Measurements from ENCODE around the gene ARL13B. TPM values are rescaled to one million over a fixed set of nuclear protein-coding genes. Genes with fewer than 3 reads are reported as not detected.
"Not testable (repeated sequence)": the region's sequence is repeated elsewhere in the genome, so short reads cannot be mapped to it uniquely, and the experiment has no call there.

The ARL13B gene
- 3.4 TPM for total RNA-seq
- long read RNA-seq, result 0 reads

DNA sequence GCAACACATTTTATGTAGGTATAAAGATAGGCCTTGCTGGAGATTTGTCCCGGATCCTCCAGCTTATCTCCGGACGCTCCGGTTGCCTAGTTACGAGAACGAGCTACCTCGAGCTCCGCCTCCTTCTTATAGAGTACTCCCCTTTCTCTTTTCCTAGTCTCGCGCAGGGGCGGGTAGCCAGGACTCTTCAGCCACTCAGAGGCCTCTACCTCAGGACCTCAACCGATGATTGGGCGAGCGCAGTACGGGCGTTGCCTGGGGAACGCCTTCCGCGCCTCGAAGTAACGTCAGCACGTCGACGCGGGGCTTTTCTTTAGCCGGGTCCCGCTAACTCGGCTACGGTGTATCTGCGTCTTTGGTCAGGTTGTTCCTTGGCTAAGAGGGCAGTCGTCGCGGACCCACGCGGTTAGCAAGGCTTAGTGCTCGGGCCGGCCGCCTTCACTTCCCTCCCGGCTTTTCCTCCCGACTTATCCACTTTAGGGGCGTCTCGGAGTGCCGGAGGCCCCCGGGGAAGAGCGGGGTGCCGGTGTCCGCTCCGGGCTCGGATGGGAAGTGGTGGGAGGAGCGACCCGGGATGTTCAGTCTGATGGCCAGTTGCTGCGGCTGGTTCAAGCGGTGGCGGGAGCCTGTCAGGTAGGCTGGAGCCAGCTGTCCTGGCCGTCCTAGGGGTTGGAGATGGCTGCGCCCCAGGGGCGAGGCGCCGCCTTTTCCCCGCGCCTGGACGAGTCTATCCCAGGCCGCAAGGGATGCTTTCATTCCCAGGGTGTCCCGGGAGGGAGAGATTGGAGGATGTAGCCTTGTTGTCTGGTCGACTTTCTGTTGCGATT lies at the start of gene ARL13B:
Gene ARL13B, plus strand, starts transcription at position 306 of the 827 bp plus-strand sequence. Its CDS starts 269 bp downstream, at position 575.
- DNase-seq (ENCODE audit: missing footprints) (peak; percentile 98), ATAC-seq (peak; percentile 100)
- intact Hi-C loops (cut with DNase I), result loop anchor here (10.0 kb wide), 1 partner anchor 75 kb away; no protein-coding TSS in a partner anchor

DNA sequence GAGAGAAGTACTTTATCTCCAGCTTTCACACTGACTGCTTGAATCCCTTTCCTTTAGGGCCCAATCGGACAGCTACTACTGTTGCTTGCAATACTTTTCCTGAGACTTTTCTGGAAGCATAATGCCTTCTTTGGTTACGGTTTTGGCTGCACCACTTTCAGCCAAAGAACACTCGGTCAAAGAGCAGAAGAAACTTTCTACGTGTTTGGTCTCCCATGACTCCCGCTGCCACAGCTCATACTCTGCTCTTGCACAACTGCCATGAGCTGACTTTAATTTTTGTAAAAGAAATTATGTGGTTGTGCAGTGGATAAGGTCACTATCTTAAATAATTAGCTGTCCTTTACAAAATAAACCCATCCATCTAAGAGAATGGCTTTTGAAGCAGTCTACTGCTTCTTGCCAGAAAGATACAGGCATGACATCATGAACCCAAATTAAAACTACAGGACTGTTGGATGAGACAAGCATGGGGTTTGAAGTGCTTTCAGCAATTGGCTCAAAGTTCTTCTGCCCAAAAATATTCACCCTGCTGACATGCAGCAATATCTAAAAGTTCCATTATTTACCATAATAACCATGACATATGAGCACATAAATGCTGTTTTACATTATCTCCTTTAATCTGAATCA lies 48.2 kb upstream of the ARL13B start:
- no peak for DNase-seq (ENCODE audit: missing footprints)

GRCh38 chr3:93934366-93935046 lies 45.4 kb upstream of the ARL13B start:
- intact Hi-C loops (cut with DNase I), result no loop called here
- ATAC-seq, result no peak

More for the DNA sequence above, 48.2 kb upstream of the ARL13B start:
- ATAC-seq, result no peak
- intact Hi-C loops (cut with DNase I), result no loop called here

DNA sequence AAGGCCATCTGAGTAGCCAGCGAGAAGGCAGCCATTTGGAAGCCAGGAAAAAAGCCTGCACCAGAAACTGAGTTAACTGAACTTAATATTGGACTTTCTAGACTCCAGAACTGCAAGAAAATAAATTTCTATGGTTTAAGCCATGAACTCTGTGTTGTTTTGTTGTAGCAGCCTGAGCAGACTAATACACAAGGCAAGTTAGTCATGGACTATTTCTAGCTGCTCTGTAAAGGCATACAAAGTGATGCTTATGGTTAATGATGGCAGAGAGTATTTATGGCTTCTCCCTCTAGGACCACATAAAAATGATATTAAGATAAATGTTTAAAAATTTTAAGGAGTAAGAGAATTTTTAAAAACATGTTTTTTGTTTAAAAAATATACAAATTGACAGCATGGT lies 43.4 kb upstream of the ARL13B start:
- no peak for DNase-seq (ENCODE audit: missing footprints)
- no peak for ATAC-seq
- intact Hi-C loops (cut with DNase I), result no loop called here

More at GRCh38 chr3:93934366-93935046, 45.4 kb upstream of the ARL13B start:
- no peak for DNase-seq (ENCODE audit: missing footprints)

DNA sequence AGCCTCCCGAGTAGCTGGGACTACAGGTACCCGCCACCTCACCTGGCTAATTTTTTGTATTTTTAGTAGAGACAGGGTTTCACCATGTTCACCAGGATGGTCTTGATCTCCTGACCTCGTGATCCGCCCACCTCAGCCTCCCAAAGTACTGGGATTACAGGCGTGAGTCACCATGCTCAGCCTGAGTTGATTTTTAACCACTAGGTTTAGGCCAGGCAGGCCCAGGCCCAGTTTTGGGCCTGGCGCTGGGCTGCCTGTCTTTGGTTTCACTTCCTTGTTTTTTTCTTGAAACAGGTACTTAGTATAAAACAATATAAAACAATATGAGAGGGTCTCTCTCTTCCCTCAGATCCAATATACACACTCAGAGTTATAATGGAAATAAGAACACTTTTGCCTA lies 42.5 kb upstream of the ARL13B start:
- ATAC-seq; DNase-seq (ENCODE audit: missing footprints); intact Hi-C loops (cut with DNase I): not testable (repeated sequence)

DNA sequence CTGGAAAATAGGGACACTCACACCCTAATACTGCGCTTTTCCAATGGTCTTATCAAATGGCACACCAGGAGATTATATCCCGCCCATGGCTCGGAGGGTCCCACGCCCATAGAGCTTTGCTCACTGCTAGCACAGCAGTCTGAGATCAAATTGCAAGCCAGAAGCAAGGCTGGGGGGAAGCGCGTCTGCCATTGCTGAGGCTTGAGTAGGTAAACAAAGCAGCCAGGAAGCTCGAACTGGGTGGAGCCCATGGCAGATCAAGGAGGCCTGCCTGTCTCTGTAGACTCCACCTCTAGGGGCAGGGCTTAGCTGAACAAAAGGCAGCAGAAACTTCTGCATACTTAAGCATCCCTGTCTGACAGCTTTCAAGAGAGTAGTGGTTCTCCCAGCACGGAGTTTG lies 30.0 kb upstream of the ARL13B start:
- DNase-seq (ENCODE audit: missing footprints); ATAC-seq; intact Hi-C loops (cut with DNase I): not testable (repeated sequence)

GRCh38 chr3:93961026-93961425 lies 18.9 kb upstream of the ARL13B start:
- no peak for ATAC-seq
- intact Hi-C loops (cut with DNase I), result no loop called here
- DNase-seq (ENCODE audit: missing footprints), result no peak

- intact Hi-C loops (cut with DNase I), result no loop called here
- ATAC-seq, result no peak
- DNase-seq (ENCODE audit: missing footprints), result no peak
Measured at GRCh38 chr3:93961489-93961888, 18.5 kb upstream of the ARL13B start.

- no peak for DNase-seq (ENCODE audit: missing footprints)
- intact Hi-C loops (cut with DNase I), result no loop called here
- ATAC-seq, result no peak
Measured at GRCh38 chr3:93962798-93963197, 17.2 kb upstream of the ARL13B start.

DNA sequence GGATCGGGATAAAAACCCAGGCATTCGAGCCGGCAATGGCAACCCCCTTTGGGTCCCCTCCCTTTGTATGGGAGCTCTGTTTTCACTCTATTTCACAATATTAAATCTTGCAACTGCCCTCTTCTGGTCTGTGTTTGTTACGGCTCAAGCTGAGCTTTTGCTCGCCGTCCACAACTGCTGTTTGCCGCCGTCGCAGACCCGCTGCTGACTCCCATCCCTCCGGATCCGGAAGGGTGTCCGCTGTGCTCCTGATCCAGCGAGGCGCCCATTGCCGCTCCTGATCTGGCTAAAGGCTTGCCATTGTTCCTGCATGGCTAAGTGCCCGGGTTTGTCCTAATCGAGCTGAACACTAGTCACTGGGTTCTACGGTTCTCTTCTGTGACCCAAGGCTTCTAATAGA lies 14.8 kb upstream of the ARL13B start:
- intact Hi-C loops (cut with DNase I); DNase-seq (ENCODE audit: missing footprints); ATAC-seq: not testable (repeated sequence)

GRCh38 chr3:93969443-93969842 lies 10.5 kb upstream of the ARL13B start:
- no peak for ATAC-seq
- no peak for DNase-seq (ENCODE audit: missing footprints)
- intact Hi-C loops (cut with DNase I), result no loop called here

DNA sequence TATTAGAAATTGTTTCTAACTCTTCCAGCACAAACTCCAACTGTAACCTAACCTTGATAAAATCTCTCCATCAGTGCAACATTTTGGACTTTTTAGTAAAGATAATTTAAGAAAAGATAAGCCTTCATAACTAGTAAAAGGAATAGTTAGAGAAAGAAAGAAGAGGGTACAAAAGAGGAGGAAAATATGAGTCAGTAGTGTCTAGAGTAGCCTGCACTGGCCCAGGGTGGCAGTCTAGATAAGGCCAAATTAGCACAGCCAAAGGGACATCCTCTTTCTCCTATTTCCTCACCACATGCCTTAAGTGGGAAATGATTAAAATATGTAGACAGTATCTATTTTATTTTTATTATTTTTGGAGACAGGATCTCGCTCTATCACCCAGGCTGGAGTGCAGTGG lies 10.0 kb upstream of the ARL13B start:
- ATAC-seq (no peak), DNase-seq (ENCODE audit: missing footprints) (no peak)
- intact Hi-C loops (cut with DNase I), result no loop called here

- intact Hi-C loops (cut with DNase I), result no loop called here
- ATAC-seq, result peak; percentile 98
- DNase-seq (ENCODE audit: missing footprints), result peak; percentile 90
Measured at GRCh38 chr3:93973131-93974126, 6.5 kb upstream of the ARL13B start, which contains the start of gene PROS1. PROS1 (minus strand) TSS chr3:93973896; CDS start chr3:93973749, 147 bp downstream.

- DNase-seq (ENCODE audit: missing footprints), result no peak
Measured at GRCh38 chr3:93981649-93982048, 1.7 kb downstream of the ARL13B start.

DNA sequence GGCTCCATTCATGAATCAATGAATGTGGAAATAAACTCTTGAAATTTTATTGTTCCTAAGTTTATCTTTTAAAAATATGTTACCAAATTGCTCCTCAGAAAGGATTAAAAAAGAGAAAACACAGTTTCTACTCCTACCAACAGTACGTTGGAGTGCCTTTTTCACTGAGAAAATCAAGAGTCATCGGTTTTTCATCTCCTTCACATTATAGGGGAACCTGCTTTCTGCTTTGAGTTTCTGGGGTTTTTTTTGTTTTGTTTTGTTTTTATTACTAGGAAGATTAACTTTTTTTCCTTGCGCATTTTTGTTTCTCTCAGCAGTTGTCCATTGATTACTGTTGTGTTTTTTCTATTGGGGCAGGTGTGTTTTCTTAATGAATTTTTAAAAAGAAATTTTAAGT lies 3.5 kb downstream of the ARL13B start:
- DNase-seq (ENCODE audit: missing footprints) (no peak), ATAC-seq (no peak)
- intact Hi-C loops (cut with DNase I), result loop anchor here (10.0 kb wide), 1 partner anchor 79 kb away; no protein-coding TSS in a partner anchor

More at GRCh38 chr3:93981649-93982048, 1.7 kb downstream of the ARL13B start:
- intact Hi-C loops (cut with DNase I), result loop anchor here (10.0 kb wide), 1 partner anchor 77 kb away; no protein-coding TSS in a partner anchor
- no peak for ATAC-seq

DNA sequence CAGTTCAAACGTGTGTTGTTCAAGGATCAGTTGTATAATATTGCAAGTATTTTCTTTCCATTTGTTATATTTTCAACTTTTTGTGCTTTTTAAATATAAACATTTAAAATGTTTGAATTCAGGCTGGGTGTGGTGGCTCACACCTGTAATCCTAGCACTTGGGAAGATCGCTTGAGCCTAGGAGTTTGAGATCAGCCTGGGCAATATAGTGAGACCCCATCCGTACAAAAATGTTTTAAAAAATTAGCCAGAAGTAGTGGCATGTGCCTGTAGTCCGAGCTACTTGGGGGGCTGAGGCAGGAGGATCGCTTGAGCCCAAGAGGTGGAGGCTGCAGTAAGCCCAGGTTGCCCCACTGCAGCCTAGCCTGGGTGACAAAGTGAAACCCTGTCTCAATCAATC lies 4.7 kb downstream of the ARL13B start:
- ATAC-seq (no peak), DNase-seq (ENCODE audit: missing footprints) (no peak)
- intact Hi-C loops (cut with DNase I), result loop anchor here (10.0 kb wide), 1 partner anchor 80 kb away; no protein-coding TSS in a partner anchor

GRCh38 chr3:93988283-93988682 lies 8.3 kb downstream of the ARL13B start:
- intact Hi-C loops (cut with DNase I), result loop anchor here (10.0 kb wide), 1 partner anchor 83 kb away; no protein-coding TSS in a partner anchor
- no peak for ATAC-seq
- no peak for DNase-seq (ENCODE audit: missing footprints)

DNA sequence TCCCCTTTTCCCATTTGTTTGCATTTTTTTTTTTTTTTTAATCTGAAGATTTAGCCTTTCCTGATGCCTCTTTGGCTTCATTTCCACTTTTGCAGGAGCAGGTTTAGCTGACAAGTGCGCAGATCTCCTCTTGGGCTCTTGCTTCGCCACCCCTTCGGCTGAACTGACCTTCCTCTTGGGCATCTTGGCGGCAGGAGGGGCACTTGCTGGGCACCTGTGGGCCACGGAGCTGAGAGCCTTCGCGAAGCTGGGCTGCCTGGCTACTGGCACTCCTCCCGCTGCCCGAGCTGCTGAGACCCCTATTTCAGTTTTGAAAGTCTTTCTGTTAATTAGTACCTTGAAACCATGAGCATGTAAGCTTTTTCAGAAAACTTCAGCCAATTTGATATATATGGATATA lies 8.8 kb downstream of the ARL13B start:
- intact Hi-C loops (cut with DNase I), result loop anchor here (10.0 kb wide), 1 partner anchor 84 kb away; no protein-coding TSS in a partner anchor
- ATAC-seq, result no peak
- DNase-seq (ENCODE audit: missing footprints), result no peak
